Thyroid gland (tissue), 4 donors: ENCODE measurements around the gene REC114. TPM values are rescaled to one million over a fixed set of nuclear protein-coding genes. Genes with fewer than 3 reads are reported as not detected.
"Not testable (repeated sequence)": the region's sequence is repeated elsewhere in the genome, so short reads cannot be mapped to it uniquely, and the experiment has no call there.

Experiments
- DNase-seq, 2 donors: peaks; one replicate each; pipeline ENCODE4 v3.0.0-alpha.2; 2019
- H3K27ac ChIP-seq, 3 donors: fragments of 200-600 bp; sonication (generic); 1 replicate in 2 of 3; 2 replicates in 1 of 3; pipeline ENCODE4 v1.5.1; 2016 to 2019; ENCODE audit warnings: mild to moderate bottlenecking in 1 of 3, moderate library complexity in 1 of 3
- H3K27me3 ChIP-seq: fragments of 200-600 bp; sonication (generic); one replicate; pipeline ENCODE4 v1.5.1; 2019
- H3K36me3 ChIP-seq, 2 donors: fragments of 200-600 bp; sonication (generic); one replicate each; pipeline ENCODE4 v1.5.1; 2016 to 2019
- H3K4me1 ChIP-seq, 2 donors: fragments of 200-600 bp; sonication (generic); one replicate each; pipeline ENCODE4 v1.5.1; 2017 to 2019
- H3K4me3 ChIP-seq, 3 donors: fragments of 200-600 bp; sonication (generic); replicated peaks in 1 of 3; 1 replicate in 2 of 3; 2 replicates in 1 of 3; pipeline ENCODE4 v1.5.1; 2016; ENCODE audit warnings: mild to moderate bottlenecking in 1 of 3
- H3K9me3 ChIP-seq: fragments of 200-600 bp; sonication (generic); one replicate; pipeline ENCODE4 v1.5.1; 2017
- POLR2A ChIP-seq, 2 donors: fragments of 450-650 bp; IDR thresholded peaks; one replicate each; pipeline ENCODE4 v1.6.1; 2017; ENCODE audit warnings: antibody characterized with exemption in 2 of 2, mild to moderate bottlenecking in 2 of 2, moderate library complexity in 1 of 2
- WGBS, 2 donors: methylation state at CpG; one replicate each; pipeline ENCODE4 v1.1.5; 2017; 5-methylcytosine and 5-hydroxymethylcytosine counted together
- intact Hi-C: fragments of 100-400 bp; cut with DNase I; formaldehyde crosslinking; loops from one replicate; pipeline ENCODE4 v1.15.1; 2023
- total RNA-seq, 4 donors: library from RNA; depleted of rRNA; stranded (reverse); fragments of >200 nt; gene quantifications; one replicate each; pipeline ENCODE4 v1.2.3, GENCODE V29; 2016
- TF ChIP-seq, protein P1 (sequence below), 6 experiments: fragments of 200-600 bp in 3 of 6; fragments of 450-650 bp in 3 of 6; sonication (generic) in 3 of 6; IDR thresholded peaks; one replicate each; pipeline ENCODE4 v1.5.1; 2016 to 2019; ENCODE audit warnings: antibody characterized with exemption in 6 of 6, mild to moderate bottlenecking in 2 of 6, inconsistent platforms in 1 of 6, moderate library complexity in 1 of 6

The REC114 gene
- total RNA-seq, 4 donors from 2014 or later = not detected

DNA sequence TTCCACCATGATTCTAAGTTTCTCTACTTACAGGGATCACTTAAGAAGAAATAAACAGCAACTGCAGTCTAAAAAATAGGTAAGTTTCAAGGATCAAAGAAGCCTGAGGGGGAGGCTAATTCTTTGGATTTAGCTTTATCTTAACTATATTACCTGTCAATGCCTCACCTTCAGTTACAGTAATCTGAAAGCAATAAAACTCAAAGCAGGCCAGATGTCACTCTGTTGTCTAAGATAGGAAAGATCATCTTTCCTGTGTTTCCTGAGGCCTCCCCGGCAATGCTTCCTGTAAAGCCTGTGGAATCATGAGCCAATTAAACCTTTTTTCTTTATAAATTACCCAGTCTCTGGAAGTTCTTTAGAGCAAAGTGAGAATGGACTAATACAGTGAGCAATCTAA is 130.1 kb downstream of the REC114 start:
- H3K4me1 ChIP-seq = peaks cover 35 to 41% of the 10 kb centered on the region in 2 donors
- TF ChIP-seq POLR2A (IDR thresholded peaks at IDR 0.05) = no peak
- TF ChIP-seq, protein P1, sequence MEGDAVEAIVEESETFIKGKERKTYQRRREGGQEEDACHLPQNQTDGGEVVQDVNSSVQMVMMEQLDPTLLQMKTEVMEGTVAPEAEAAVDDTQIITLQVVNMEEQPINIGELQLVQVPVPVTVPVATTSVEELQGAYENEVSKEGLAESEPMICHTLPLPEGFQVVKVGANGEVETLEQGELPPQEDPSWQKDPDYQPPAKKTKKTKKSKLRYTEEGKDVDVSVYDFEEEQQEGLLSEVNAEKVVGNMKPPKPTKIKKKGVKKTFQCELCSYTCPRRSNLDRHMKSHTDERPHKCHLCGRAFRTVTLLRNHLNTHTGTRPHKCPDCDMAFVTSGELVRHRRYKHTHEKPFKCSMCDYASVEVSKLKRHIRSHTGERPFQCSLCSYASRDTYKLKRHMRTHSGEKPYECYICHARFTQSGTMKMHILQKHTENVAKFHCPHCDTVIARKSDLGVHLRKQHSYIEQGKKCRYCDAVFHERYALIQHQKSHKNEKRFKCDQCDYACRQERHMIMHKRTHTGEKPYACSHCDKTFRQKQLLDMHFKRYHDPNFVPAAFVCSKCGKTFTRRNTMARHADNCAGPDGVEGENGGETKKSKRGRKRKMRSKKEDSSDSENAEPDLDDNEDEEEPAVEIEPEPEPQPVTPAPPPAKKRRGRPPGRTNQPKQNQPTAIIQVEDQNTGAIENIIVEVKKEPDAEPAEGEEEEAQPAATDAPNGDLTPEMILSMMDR (IDR thresholded peaks at IDR 0.05) = no peak
- 80 to 87% methylated on average over 1 of the region's 1 CpG for WGBS, 2 donors
- intact Hi-C loops = no loop called here
- no peak for DNase-seq
- H3K9me3 ChIP-seq = no peaks in the 10 kb centered on the region
- no peaks in the 10 kb centered on the region for H3K27me3 ChIP-seq
- H3K36me3 ChIP-seq = peaks cover 15 to 22% of the 10 kb centered on the region in 2 donors
- H3K27ac ChIP-seq = peak overlapping the region in 1 of 3 donors; percentile 19
- no peak overlapping the region for H3K4me3 ChIP-seq

GRCh38 chr15:73573572-73573971 is 130.6 kb downstream of the REC114 start:
- no peak for TF ChIP-seq POLR2A (IDR thresholded peaks at IDR 0.05)
- TF ChIP-seq, protein P1 (IDR thresholded peaks at IDR 0.05) = no peak
- no peaks in the 10 kb centered on the region for H3K27me3 ChIP-seq
- H3K27ac ChIP-seq = peak overlapping the region in 1 of 3 donors; percentile 19
- peaks cover 10 to 17% of the 10 kb centered on the region in 2 donors for H3K36me3 ChIP-seq
- intact Hi-C loops = no loop called here
- DNase-seq = no peak
- WGBS, 2 donors = 81 to 87% methylated on average over 9 of the region's 9 CpGs
- no peaks in the 10 kb centered on the region for H3K9me3 ChIP-seq
- H3K4me1 ChIP-seq = peaks cover 35 to 41% of the 10 kb centered on the region in 2 donors
- no peak overlapping the region for H3K4me3 ChIP-seq

DNA sequence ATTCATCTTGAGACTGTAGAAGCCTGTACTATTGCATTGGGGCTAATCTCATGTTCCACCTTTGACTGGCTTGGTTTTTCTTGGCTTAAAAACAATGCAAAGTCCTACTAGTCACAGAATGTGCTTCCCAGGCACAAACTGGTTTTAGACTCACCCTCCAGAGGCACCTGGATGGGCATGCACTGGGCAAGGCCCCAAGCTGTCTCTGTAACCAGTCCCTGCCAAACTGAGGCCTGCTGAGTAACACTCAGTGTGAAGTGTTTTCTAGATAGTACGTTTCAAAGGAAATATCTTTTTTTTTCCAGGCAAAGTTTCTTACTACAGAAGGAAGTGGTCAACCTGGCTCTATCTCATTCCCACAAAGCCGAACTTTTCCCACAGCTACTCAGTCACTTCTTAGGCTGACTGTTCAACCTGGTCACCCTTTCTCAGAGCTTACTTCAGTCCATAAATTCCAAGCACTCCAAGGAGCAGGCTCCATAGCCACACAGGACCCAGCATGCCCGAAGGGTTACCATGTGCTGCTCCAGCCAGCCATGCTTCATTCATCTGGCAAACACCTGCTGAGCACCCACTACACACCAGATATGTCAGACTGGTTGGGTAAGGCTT is 132.8 kb downstream of the REC114 start:
- Histone ChIP-seq H3K36me3 (no peaks in the 10 kb centered on the region), H3K4me3 (no peak overlapping the region), H3K27ac (peak overlapping the region; percentile 57 to 71 (median 67)), H3K9me3 (no peaks in the 10 kb centered on the region), H3K27me3 (no peaks in the 10 kb centered on the region), H3K4me1 (peaks cover 32 to 38% of the 10 kb centered on the region in 2 donors)
- intact Hi-C loops = no loop called here
- peak; percentile 92 to 94 for DNase-seq
- WGBS, 2 donors = 38 to 63% methylated on average over 3 of the region's 3 CpGs
- TF ChIP-seq, protein P1 (IDR thresholded peaks at IDR 0.05) = no peak
- TF ChIP-seq POLR2A (IDR thresholded peaks at IDR 0.05) = no peak

DNA sequence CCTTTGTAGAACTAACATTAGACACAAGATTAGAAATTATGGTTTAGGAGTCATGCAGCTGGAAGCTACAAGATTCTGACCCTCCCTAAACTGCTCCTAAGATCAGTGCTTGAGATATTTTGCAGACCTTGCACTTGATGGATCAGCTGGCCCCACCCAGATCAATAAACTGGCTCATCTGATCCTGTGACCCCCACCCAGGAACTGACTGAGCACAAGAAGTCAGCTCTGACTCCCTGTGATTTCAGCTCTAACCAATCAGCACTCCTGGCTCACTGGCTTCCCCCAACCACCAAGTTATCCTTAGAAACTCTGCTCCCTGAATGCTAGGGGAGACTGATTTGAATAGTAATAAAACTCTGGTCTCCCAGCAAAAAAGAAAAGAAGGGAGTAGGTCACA is 134.6 kb downstream of the REC114 start:
- H3K9me3 ChIP-seq, H3K36me3 ChIP-seq, H3K27ac ChIP-seq, DNase-seq, H3K27me3 ChIP-seq, intact Hi-C loops, H3K4me3 ChIP-seq: not testable (repeated sequence)
- peaks cover 17 to 20% of the 10 kb centered on the region in 2 donors for H3K4me1 ChIP-seq

GRCh38 chr15:73578026-73578425 is 135.1 kb downstream of the REC114 start:
- H3K4me1 ChIP-seq = peaks cover 16% of the 10 kb centered on the region in 2 donors
- no peaks in the 10 kb centered on the region for H3K9me3 ChIP-seq
- no peak overlapping the region for H3K4me3 ChIP-seq
- peaks cover 0 to 8% of the 10 kb centered on the region in 2 donors for H3K36me3 ChIP-seq
- 86 to 88% methylated on average over 2 of the region's 2 CpGs for WGBS, 2 donors
- H3K27me3 ChIP-seq = no peaks in the 10 kb centered on the region
- no peak overlapping the region for H3K27ac ChIP-seq
- intact Hi-C loops = no loop called here
- no peak for DNase-seq
- TF ChIP-seq POLR2A (IDR thresholded peaks at IDR 0.05) = no peak
- TF ChIP-seq, protein P1 (IDR thresholded peaks at IDR 0.05) = no peak
